GOT3 (cell line): ENCODE measurements around the gene HSPB1.
"Not testable (repeated sequence)": the region's sequence is repeated elsewhere in the genome, so short reads cannot be mapped to it uniquely, and the experiment has no call there.

Experiments
- DNase-seq: peaks from one replicate; lab custom pipeline; 2025; ENCODE audit warnings: mixed read lengths; lab: John Stamatoyannopoulos, UW

Gene HSPB1

GRCh38 chr7:76281706-76282343, 20.6 kb upstream of the HSPB1 start:
- no peak for DNase-seq

GRCh38 chr7:76282344-76283253, 19.9 kb upstream of the HSPB1 start:
- DNase-seq: no peak

- DNase-seq: no peak
Measured at GRCh38 chr7:76283254-76284159, 19.0 kb upstream of the HSPB1 start.

DNA sequence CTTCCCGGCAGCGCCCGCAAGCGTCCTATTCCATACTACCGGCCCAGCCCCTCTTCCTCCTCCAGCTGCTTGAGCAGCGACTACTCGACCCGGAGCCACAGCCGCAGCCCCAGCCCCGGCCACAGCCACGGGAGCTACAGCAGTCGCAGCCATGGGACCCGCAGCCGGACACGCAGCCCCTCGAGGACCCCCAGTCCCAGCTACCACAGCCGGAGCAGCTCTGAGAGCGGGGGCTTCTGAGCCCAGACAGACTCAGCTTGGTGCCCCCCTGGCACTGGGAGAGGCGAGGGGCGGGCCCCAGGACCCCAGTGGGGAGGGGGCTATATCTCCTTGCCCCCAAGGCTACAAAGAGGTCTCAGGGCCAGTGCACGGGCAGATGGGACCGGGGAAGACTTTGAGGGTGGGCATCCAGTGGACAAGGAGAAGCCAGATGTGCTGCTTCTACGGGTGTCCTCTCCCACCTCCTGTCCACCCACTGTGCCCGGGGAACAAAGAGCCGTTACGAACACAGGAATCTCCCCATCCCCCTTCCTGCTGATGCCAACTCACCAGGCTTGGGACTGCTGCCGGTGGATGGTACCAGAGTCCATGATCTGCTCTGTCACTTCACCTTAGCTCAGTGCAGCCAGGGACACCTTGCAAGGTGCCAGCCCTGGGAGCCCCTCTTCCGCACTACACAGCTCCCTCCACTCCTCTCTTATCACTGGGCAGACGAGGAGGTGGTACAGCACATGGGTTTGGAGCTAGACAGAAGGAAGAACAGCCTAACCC, 16.7 kb upstream of the HSPB1 start:
- no peak for DNase-seq

GRCh38 chr7:76286842-76287403, 15.6 kb upstream of the HSPB1 start:
- DNase-seq: no peak

DNA sequence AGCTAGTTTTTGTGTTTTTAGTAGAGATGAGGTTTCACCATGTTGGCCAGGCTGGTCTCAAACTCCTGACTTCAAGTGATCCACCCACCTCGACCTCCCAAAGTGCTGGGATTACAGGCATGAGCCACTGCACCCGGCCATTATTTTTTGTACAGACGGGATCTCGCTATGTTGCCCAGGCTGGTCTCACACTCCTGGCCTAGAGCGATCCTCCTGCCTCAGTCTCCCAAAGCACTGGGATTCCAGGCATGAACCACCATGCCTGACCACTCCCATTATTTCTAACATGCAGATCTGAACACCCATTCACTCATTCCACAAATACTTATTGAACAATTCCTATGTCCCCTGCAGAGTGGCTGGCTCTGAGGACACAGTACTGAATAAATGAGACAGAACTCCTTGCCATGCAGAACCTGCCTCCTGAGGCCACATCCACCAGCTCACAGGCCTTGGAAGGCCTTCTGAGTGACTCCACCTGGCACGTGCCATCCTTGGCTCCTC, 11.6 kb upstream of the HSPB1 start:
- not testable (repeated sequence) for DNase-seq

DNA sequence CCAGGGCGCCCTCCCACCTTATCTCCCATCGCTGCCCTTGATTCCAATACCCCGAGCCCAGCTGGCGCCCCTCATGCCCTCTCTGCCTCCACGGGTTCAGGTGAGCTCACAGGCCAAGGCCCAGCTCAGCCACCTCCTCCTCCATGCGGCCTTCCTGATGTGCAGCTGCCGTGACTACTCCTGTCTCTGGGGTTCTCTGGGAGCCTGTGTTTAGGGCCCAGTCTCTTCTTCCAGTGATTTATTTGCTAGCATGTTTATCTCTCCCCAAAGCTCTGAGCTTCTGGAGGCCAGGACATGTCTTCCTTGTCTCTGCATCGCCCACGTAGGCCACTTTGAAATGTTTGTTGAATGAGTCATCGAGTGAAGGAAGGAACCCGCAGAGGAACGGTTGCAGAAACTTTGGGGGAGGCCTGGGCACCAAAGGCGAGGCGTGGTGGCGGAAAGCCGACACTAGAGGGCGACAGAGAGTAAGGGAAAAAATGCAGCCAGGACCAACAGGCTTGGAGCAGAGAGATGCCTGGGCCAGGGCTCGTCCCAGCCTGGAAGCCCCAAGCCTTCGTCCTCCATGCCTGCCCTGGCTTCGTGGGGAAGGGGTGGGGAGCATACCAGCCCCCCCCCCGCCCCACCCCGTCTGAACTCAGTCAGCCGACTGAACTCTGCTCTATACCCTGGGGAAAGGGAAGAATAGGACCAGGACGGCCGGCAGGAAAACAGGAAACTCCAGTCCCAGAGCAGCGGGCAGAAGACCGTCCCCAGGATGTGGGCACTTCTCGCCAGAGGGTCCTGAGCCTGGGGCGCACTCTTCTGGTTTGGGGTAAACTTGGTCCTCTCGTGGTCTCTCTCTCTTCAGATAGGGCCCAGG, 10.9 kb upstream of the HSPB1 start:
- DNase-seq: peak; percentile 91

DNA sequence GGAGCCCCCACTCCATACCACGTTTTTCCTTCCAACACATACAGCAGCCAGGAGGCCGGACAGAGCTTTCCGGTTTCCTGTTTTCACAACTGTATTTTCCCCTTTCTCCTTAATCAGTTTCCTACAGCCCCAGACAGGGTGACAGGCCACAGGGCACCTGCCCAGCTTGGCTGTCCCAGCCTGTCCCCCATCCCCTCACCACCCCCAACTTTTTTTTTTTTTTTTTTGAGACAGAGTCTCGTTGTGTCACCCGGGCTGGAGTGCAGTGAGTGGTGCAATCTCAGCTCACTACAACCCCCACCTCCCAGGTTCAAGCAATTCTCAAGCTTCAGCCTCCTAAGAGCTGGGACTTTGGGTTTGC, 10.3 kb upstream of the HSPB1 start:
- DNase-seq: no peak

GRCh38 chr7:76292911-76293310, 9.6 kb upstream of the HSPB1 start:
- DNase-seq: not testable (repeated sequence)

- DNase-seq: no peak
Measured at GRCh38 chr7:76293407-76293901, 9.0 kb upstream of the HSPB1 start.

DNA sequence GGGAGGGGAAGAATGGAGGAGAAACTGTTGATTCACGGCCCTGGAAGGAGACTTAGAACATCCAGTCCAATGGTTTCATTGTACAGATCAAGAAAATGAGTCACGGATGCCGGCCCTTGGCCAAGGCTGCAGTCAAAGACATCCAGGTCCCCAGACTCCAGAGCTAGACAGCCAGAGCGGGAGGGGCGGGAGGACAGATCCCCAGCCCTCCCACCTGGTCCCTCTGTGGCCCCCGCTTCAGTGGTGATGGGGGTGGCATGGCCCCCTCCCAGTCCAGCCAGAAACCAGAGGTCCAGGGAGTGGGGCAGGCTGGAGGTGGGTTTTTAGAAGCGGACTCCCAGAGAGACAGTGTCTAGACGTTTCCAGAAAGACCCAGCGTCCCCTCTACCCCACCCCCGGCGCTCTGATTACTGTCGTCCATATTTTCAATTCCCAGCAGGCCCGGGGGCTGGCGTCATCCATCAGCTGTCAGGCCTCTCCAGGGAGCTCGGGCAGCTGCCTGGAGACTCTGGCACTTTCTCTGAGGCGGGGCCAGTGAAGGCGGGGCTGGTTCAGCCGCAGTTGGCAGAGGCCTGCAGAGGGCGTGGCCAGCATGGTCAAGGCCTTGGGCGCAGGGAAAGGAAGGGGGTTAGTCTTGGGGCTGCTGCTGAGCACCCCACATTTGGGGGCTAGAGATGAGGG, 8.0 kb upstream of the HSPB1 start:
- DNase-seq: peak; percentile 77

- no peak for DNase-seq
Measured at GRCh38 chr7:76296743-76297740, 5.4 kb upstream of the HSPB1 start.

DNA sequence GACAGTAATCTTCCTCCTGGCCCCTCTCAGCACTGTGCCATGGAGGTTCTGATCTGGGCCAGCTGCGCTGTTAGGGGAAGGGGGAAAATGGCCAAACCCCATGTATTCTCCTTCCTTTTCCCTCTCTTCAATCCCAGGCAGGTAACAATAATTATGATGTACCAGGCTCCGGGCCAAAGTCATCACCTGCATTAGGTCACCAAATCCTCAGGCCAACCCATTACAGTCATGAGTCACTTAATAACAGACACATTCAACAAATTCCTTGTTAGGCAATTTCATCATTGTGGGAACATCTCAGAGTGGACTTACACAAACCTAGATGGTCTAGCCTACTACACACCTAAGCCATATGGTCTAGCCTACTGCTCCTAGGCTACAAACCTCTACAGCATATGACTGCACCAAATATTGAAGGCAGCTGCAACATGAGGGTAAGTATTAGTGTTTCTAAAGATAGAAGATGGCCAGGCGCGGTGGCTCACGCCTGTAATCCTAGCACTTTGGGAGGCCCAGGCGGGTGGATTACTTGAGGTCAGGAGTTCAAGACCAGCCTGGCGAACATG, 2.2 kb upstream of the HSPB1 start:
- DNase-seq: no peak

GRCh38 chr7:76301000-76301399, 1.5 kb upstream of the HSPB1 start:
- no peak for DNase-seq

- peak; percentile 24 for DNase-seq
Measured at GRCh38 chr7:76303202-76304147, 1.0 kb downstream of the HSPB1 start.

GRCh38 chr7:76304888-76305375, 2.5 kb downstream of the HSPB1 start:
- no peak for DNase-seq
